Activated T-cell treated with anti-CD3 and anti-CD28 coated beads for 48 hours (primary cell): ENCODE measurements around the gene PEBP1.

Source experiments
- DNase-seq: peaks from one replicate; pipeline ENCODE4 v3.0.0-alpha.2; 2020; ENCODE audit warnings: low read depth

The PEBP1 gene

DNA sequence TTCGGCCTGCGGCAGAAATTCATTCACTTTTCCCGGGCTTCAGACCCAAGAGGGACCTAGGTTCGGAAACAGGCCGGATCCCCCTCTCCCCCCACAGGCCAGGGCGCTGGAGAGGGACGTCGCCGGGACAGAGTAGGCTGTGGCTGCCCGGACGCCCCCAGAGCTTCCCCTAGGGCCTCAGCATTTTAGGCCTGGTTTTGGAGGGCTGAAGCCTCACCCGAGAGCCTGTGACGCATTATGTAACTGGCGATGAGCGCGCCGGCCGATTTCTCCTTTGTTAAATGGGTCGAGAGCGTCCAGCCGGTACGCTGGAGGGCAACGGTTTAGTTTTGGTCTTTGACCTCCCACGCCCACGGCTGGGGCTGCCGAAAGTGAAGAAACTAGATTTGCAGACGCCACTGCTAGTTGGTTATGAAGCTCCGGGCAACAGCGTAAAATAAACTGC lies 657 bp downstream of the PEBP1 start:
- peak; percentile 33 for DNase-seq

DNA sequence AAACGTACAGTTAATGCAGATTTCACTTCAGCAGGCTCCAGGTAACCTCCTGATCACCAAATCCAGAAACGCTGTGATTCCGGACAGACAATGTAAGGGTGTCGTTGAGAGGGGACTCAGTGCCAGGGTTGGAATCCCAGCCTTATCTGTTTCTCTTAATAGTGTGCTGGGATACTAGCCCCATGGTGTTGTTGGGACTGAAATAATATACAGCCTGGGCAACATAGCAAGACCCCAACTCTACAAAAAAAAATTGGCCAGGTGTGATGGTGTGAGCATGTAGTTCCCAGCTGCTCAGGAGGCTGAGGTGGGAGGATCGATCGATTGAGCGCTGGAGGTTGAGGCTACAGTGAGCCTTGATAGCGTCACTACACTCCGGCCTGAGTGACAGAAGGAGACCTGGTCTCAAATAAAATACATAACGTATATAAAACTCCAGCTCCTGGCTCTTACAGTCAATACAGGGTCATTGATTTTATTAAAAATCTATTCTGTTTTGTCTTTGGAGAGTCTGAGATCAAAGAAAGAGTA lies 1.3 kb downstream of the PEBP1 start:
- DNase-seq = no peak

DNA sequence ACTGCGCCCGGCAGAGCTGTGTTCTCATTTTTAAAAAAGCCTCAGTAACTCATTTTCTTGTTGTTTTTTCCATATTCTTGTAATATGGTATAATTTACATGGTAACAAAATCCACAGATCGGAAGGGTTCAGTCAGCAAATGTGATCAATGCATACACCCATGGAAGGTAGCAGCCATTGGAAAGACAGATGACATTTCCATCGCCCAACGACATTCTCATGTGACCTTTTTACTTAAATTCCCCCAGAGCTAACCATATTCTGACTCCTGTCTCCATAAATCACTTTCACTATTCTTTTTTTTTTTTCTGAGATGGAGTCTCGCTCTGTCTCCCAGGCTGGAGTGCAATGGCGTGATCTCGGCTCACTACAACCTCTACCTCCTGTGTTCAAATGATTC lies 4.9 kb downstream of the PEBP1 start:
- DNase-seq = no peak

DNA sequence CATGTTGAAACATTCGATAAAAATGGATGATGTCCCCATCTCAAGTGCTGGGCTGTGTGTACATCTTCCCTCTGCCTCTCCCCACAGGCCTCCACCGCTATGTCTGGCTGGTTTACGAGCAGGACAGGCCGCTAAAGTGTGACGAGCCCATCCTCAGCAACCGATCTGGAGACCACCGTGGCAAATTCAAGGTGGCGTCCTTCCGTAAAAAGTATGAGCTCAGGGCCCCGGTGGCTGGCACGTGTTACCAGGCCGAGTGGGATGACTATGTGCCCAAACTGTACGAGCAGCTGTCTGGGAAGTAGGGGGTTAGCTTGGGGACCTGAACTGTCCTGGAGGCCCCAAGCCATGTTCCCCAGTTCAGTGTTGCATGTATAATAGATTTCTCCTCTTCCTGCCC lies 8.6 kb downstream of the PEBP1 start:
- no peak for DNase-seq

DNA sequence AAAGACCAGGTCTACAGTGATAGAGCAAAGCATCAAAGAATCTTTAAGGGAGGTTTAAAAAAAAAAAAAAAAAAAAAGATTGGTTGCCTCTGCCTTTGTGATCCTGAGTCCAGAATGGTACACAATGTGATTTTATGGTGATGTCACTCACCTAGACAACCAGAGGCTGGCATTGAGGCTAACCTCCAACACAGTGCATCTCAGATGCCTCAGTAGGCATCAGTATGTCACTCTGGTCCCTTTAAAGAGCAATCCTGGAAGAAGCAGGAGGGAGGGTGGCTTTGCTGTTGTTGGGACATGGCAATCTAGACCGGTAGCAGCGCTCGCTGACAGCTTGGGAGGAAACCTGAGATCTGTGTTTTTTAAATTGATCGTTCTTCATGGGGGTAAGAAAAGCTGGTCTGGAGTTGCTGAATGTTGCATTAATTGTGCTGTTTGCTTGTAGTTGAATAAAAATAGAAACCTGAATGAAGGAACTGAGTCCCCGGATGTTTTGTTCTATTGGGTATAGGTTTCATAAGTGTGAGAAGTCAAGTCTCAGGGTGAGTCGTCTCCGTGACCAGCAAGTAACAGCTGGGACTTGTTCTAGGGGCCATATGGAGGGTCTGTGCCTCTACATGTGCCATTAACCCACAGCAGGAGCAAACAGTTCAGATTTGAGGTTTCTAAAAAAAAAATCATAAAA lies 9.3 kb downstream of the PEBP1 start:
- no peak for DNase-seq

DNA sequence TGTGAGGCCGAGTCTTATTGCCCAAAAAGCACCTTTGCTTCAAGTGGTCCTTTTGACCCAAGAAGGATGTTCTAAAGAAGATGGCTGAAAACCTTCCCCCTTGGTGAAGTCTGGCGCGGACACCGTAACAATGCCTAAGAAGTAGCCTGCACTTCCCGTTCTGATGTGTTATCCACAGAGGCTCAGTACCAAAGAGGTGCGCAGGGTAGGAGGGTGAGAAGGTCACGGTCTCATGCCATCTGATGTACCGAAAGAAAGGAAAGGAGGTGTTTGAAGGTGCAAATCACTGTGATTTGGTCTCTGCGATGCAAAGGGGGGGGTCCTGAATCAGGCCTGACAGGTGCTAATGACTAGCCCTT lies 9.9 kb downstream of the PEBP1 start:
- DNase-seq = no peak

DNA sequence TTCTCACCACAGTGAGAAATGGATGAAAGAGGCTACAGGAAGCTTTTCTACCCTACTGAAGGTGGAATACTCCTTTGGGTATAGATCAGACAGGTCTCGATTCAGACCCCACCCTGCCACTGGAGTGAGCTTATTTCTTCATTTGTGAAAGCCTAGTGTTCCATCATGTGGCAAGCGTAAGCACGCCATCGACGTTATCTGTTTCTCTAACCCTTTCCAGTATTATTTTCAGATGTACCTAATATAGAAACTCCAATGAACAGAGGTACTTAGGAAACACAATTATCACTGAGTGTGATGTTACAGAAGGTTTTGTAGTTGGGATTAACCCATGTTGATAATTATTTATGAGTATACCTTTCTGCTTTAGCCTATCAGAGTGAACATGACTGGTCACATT lies 12.4 kb downstream of the PEBP1 start:
- no peak for DNase-seq

DNA sequence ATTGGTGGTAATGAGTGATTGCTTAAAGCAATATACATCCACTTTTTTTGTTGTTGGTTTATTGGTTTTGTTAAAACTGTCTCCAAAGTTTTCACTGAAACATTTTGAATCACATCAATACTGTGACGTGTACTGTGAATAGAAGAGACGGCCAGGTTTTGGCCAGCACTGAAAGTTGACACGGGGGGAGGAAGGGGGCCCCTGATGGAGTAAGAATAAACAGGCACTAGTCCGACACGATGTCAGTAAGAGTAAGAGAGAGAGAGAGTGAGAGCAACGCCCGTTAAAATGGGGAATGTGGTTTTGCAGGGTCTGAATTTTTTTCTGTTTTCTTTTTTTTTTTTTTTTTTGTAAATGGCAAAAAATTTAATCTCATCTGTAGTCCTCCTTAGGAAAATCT lies 14.7 kb downstream of the PEBP1 start:
- no peak for DNase-seq

DNA sequence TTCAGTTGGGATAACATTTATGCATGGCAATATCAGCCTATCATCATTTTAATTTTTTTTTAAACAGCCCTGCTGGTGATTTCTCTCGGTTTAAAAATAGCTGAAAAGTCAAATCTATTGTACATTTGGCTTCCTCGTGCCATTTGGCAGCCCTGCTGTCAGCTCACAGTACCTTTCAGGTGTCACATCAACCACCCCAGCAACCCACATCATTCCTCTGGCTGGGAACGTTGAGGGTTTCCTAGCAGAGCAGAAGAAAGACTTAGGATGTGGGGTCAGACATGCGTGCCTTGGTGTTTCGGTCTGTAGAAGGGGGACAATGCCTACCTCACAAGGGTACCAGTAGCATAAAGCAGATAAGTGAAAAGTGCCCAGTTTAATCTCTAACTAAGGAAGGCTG lies 15.8 kb downstream of the PEBP1 start:
- no peak for DNase-seq

DNA sequence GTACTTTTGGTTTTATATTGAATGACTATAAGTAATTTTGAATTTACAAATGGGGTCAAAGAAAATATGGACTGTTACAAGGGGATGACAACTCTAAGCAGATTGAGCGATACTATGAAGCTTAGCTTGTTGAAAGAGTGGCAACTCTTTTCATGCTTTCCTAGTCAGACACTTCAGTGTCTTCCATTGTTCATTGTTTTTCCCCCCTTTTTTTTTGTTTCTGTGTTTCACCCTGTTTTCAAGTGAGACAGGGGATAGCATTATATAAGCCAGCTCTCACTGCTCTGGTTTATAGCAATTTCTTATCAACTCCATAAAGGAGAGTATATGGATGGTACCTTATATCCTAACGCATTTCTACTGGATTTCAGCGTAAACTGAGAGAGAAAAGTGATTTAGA lies 24.6 kb downstream of the PEBP1 start:
- no peak for DNase-seq

DNA sequence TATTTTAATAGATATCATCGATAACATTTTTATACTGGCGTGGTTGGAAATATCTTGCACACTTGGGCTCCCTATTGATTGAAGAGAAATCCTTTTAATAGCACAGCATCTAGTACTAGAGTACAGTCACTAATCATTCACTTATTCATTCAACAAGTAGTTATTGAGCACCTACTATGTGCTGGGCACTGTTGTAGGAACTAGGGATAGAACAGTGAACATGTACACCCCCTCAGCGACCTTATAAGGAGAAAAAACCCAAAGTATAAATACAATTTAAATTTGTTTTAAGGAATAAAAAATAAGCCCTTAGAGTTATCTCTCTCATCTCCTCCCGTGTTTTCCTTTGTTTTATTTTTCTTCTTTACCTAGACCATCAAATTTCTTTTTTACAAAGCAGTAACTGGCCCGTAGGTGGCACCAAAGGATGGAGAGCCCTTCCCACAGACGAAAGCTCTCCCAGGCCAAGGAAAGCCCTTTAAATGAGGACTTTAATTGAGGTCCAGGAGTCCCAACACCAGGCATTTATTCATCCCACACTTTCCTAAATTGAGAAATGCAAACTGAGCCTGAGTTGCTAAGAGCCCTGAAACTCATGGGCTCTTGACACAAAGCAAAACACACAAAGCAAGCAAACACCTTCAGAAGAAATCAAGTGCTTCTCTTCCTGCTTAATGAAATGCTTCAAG lies 29.0 kb downstream of the PEBP1 start:
- DNase-seq = no peak

DNA sequence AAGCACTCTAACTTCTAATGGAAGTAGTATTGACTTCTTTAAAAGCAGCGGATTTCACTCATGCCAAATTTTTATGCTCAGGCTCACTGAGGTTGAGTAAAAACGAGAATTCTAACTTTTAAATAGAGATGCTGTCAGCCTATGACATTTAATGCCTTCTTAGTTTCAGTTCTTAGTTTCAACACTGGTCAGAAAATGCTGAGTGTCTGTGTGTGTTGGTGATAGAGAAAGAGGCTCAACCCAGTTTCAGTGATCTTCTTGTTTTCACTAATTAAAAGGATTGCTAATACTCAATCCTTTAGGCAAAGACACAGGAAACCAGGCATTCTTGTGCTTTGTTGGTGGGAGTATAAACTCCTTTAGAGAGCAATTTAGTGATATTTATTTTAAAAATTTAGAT lies 31.0 kb downstream of the PEBP1 start:
- no peak for DNase-seq

DNA sequence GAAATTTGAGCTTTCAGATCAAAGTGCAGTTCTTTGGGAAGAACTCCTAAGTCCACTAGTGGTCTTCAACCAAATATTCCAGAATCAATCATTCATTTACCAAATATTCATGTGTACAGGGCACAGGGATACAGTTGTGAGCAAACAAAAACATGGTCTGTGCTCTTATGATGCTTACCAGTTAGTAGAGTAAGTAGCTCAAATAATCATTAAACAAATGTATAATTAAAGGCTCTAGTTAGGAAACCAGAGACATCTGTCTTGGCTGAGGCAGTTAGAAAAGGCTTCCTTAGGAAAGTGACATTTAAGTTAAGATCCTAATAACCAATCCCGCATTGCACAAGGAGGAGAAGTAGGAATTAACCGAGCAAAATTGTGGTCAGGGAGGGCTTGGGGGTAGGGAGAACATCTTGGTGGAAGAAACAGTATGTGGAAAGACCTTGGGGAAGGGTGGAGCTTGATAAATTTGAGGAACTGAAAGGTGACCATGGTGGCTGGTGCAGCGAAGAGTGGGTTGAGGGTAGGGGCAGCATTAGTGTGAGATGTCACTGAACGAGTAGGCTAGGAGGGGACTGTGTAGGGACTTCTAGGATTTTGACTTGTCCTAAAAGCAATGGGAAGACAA lies 40.0 kb downstream of the PEBP1 start:
- DNase-seq = no peak

DNA sequence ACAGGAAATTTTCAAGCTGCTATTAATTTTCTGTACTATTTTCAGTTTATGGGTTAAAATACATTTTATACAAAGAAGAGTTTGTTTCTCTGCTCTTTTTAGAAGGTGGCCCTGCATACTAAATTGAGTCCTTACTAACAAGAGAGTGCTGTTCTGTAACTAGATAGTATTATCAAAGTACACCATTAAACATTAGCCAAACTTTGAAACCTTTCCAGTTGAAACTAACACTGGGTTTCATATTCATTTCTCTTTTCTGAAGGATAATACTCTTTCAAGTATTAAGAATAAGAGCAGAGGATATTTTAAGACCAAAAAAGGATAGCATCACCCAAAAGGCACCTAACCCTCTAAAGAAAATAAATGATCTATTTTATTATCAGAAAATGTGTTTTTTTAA lies 47.2 kb downstream of the PEBP1 start:
- DNase-seq = no peak

DNA sequence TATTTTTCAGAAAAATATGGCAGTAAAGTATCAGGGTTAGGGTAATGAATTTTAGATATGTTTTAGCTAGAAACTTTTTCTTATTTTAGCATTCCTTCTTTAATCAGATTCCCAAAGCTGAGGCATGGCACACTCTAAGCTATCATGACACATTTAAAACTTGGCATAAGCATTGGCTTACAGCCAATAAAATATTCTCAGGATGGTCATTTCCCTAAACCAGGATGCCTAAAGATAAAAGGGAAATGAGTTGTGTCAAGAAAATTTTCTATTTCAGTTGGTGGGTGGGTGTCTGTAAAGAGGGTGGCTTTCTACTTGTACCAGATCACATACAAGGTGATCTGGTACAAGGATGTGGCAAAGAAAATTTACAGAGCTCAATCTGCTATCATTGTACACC lies 47.8 kb downstream of the PEBP1 start:
- DNase-seq = no peak

DNA sequence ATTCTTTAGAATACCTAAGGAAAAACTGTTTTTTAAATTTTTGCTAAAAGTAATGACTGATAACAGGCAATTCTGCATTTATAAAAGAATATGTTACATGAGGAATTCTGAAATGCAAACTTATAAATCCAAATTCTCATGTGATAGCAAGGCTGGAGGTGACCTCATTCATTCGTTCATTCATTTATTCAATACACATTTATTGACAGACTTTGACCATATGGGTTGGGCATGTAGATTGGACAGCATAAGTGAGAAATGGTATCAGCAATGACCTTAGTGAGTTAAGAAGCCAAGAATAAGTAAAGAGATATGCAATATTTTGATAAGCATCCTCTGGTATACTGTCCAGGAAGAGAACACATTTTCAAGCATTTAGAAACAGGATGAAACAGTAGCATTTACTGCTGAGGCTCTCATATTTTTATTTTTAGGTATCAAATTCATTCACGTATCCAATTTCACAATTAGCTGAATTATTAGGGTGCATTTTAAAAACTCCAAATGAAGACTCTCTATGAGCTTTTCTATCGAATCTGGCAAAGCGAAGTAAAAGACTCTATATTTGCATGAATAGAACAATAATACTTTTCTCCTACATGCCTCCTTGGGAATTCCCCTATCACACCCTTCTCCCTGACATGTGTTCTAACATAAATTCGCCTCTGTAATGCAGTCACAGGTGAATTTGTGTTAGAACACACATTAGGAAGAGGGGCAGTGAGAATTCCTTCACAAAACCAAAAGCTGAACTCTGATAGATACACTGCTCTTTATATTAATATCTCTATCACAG lies 49.9 kb downstream of the PEBP1 start:
- DNase-seq = no peak

DNA sequence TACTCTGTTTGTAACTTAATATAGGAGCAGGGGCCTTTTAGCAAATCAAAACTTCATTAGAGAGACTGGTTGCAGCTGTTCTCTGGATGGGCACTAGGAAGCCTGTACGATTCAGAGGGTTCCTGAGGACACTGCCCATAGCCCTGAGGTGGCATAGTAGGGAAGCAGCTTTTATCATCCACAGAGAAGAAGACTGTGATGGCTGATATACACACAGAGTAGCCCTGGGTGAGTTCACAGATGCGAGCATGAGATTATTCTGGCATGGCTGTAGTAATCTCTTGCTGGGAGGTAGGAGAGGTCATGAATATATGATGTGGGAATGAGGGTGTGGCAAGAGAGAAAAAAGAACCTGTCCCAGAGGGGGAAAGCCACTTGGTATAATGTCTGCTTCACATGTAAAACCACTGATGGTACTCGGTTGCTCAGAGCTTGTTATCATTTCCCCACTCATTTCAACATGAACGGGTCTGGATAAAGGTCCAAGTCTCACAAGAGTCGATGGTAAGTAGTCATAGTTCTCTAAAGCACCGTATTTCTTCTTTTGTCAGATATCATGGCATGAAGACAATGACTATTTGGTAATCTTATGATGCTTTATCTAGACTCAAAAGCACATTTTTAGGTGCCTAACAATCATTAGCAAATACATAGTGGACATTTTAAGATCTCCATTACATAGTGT lies 52.0 kb downstream of the PEBP1 start:
- DNase-seq = no peak

DNA sequence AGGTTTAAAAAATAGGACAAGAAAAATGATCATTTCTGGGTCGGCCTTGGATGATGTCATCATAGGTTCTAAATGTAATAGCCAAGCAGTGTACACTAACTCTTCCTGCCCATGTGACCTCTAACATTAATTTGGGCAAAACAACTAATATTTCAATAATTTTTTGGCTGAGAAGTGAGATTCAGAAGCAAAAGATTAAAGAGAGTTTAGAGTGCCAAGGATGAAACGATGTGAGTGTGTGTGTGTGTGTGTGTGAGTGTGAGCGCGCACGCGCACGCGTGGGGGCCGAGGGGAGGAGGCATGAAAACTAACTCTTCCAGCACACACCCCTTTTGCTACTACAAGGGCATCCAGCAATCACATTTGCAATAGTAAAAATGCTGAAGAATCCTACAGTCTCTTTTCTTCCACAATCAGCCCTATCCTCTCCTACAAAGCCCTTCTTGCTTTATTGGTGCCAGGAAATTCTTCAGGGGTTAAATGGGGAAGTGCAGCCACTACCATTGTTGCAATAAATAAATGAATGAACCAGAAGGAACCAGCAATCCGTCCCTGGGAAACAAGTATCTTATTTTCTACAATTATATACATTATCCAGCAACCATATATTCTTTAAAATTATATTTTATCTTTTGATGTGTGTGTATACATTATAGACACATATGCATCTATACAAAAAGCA lies 52.9 kb downstream of the PEBP1 start:
- DNase-seq = no peak

DNA sequence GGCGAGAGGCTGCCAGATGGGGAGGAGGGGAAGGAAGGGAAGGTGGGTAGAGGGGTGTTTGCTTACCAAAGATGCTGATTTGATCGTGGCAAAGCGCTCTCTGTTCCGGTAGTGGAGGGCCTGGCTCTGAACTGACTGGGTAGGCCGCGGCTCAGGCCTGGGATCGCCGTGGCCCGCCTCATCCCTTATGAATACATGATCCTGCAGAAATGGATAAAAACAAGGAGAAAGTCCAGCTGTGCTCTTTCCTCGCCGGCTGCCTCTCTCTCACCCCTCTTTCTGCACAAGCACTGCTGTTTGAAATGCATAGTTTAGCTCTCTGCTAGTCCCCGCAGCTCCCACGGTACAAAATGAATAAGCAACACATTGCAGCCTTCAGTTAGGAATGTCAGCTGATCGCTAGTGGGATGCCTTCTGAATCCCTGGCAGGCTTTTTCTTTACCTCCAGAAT lies 53.8 kb downstream of the PEBP1 start:
- no peak for DNase-seq

DNA sequence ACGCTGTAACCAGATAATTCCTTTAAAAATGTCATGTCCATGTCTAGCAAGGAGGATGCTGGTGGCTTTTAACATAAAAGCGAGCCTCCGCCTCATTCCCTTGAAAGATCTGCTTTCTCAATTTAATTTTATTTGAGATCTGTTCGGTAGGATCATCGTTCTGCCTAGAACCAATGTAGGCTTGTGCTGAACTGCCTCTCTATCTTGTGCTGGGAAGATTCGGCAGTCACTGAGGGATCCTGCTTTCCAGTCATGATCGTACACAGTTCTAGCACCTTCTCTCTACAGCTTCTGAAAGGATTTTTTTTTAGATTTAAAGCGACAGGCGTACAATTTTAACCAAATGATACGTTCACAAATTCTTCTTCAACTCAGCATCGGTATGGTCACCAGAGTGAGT lies 54.3 kb downstream of the PEBP1 start:
- no peak for DNase-seq

DNA sequence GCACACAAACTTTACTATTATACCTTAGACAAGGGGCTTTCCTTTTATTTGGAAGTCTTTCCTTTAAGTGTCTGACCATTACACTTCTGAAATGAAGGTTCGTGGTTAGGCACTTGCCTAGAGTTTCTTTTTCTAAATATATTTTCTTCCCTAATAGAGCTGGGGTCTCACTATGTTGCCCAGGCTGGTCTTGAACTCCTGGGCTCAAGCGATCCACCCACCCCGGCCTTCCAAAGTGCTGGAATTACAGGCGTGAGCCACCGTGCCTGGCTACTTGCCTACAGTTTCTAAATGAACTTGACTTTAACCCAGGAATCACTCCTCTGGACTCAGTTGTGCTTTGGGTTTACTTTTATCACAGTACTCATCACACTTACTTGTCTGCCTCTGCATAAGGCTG lies 57.6 kb downstream of the PEBP1 start:
- no peak for DNase-seq
